OCI-LY3 (cell line): ENCODE results near the gene MAP3K7.

ENCODE experiments used
- H2AFZ ChIP-seq: fragments of 200-600, 300-600 bp; shearing (Covaris generic); 2 replicates; pipeline ENCODE4 v1.6.0; 2014; ENCODE audit warnings: antibody characterized with exemption, low read depth, low read length
- H3K27ac ChIP-seq: fragments of 200-600, 300-600 bp; sonication (generic); 2 replicates; pipeline ENCODE4 v1.5.1; 2014; ENCODE audit warnings: mild to moderate bottlenecking, low read length, moderate library complexity, mixed read lengths
- H3K27me3 ChIP-seq: fragments of 200-600, 300-600 bp; sonication (generic); 2 replicates; pipeline ENCODE4 v1.6.1; 2014; ENCODE audit warnings: low read depth, low read length, mixed read lengths
- H3K36me3 ChIP-seq: fragments of 200-600, 300-600 bp; sonication (generic); replicated peaks from 2 replicates; pipeline ENCODE3; 2014; ENCODE audit warnings: low read depth, low read length, mixed read lengths
- H3K4me1 ChIP-seq: fragments of 300-600, 200-600 bp; sonication (generic); 2 replicates; pipeline ENCODE4 v1.6.1; 2014; ENCODE audit warnings: low read length, mixed read lengths
- H3K4me2 ChIP-seq: fragments of 200-600, 300-600 bp; sonication (generic); 2 replicates; pipeline ENCODE4 v1.6.1; 2014; ENCODE audit warnings: low read length, mixed read lengths
- H3K4me3 ChIP-seq: fragments of 300-600, 200-600 bp; sonication (generic); 2 replicates; pipeline ENCODE4 v1.5.1; 2014; ENCODE audit warnings: antibody characterized with exemption, mild to moderate bottlenecking, low read length, moderate library complexity
- H3K79me2 ChIP-seq: fragments of 300-600, 200-600 bp; shearing (Covaris generic); 2 replicates; pipeline ENCODE4 v1.6.1; 2014; ENCODE audit warnings: mild to moderate bottlenecking, low read length, mixed read lengths
- H3K9ac ChIP-seq: fragments of 300-600, 200-600 bp; shearing (Covaris generic); 2 replicates; pipeline ENCODE4 v1.6.0; 2014; ENCODE audit warnings: mild to moderate bottlenecking, low read length, moderate library complexity
- H3K9me3 ChIP-seq: fragments of 200-600, 300-600 bp; shearing (Covaris generic); 2 replicates; pipeline ENCODE4 v1.6.1; 2014; ENCODE audit warnings: low read length, mixed read lengths; ENCODE audit not compliant: insufficient read depth
- H4K20me1 ChIP-seq: fragments of 200-600, 300-600 bp; sonication (generic); 2 replicates; pipeline ENCODE4 v1.6.1; 2016; ENCODE audit warnings: low read length, mixed read lengths; ENCODE audit not compliant: insufficient read depth
- EZH2phosphoT487 ChIP-seq: fragments of 200-600 bp; shearing (Covaris generic); IDR thresholded peaks from 2 replicates; pipeline ENCODE4 v1.6.1; 2018; ENCODE audit warnings: antibody characterized with exemption, mixed run types, low read depth
- TF ChIP-seq, protein P1 (sequence below): fragments of 200-600, 300-600 bp; sonication (generic); IDR thresholded peaks from 2 replicates; pipeline ENCODE4 v1.5.1; 2014; ENCODE audit warnings: antibody characterized with exemption, low read length, low read depth

The MAP3K7 gene

DNA sequence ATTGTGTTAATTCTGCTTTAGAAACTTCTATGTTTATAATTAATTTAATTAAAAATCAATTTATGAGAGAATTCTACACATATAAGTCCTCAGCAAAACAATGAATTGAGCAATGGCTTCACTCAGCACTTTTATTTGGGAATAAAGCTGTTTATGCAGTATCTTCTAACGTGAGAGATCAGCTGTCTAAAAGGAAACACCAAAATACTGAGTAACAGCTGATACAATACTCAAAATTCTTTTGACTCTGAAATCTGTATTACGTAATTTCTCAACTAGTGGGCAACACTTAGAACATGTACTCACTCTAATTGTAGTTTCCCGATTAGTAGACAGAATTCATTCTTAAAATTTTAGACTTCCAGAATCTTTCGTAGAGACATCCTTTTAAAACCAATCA is 49.8 kb downstream of the MAP3K7 start:
- Histone ChIP-seq H3K9me3 (no peaks in the 10 kb centered on the region), H2AFZ (no peak overlapping the region), H3K27ac (no peak overlapping the region), H4K20me1 (no peaks in the 10 kb centered on the region), H3K79me2 (no peaks in the 10 kb centered on the region), H3K4me2 (no peak overlapping the region), H3K4me1 (peaks cover 12% of the 10 kb centered on the region), H3K9ac (no peak overlapping the region), H3K4me3 (no peak overlapping the region), H3K36me3 (peaks cover 3% of the 10 kb centered on the region), H3K27me3 (no peaks in the 10 kb centered on the region)
- TF ChIP-seq EZH2phosphoT487, result no peak
- TF ChIP-seq, protein P1, sequence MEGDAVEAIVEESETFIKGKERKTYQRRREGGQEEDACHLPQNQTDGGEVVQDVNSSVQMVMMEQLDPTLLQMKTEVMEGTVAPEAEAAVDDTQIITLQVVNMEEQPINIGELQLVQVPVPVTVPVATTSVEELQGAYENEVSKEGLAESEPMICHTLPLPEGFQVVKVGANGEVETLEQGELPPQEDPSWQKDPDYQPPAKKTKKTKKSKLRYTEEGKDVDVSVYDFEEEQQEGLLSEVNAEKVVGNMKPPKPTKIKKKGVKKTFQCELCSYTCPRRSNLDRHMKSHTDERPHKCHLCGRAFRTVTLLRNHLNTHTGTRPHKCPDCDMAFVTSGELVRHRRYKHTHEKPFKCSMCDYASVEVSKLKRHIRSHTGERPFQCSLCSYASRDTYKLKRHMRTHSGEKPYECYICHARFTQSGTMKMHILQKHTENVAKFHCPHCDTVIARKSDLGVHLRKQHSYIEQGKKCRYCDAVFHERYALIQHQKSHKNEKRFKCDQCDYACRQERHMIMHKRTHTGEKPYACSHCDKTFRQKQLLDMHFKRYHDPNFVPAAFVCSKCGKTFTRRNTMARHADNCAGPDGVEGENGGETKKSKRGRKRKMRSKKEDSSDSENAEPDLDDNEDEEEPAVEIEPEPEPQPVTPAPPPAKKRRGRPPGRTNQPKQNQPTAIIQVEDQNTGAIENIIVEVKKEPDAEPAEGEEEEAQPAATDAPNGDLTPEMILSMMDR, result no peak

DNA sequence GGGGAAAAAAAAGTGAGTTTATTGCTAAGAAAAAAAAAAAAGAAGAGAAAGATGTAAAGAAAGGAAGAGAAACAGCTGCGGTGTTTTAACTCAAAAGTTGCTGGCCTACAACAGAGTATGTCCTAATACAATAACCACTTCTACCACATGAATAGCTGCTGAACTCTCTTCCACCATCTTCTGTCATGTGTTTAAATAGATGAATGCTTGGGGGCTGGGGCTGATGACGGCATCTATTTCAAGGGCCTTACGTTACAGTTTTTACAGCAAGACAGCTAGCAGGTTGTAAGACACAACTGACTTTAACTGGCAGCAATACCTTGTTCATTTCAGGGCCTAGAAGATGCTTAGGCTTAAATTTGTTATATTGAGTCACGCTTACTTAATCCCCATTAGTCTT is 50.4 kb downstream of the MAP3K7 start:
- Histone ChIP-seq H3K4me3 (no peak overlapping the region), H3K4me1 (peaks cover 12% of the 10 kb centered on the region), H3K27ac (no peak overlapping the region), H3K27me3 (no peaks in the 10 kb centered on the region), H2AFZ (no peak overlapping the region), H3K36me3 (peaks cover 3% of the 10 kb centered on the region), H3K4me2 (no peak overlapping the region), H4K20me1 (no peaks in the 10 kb centered on the region), H3K79me2 (no peaks in the 10 kb centered on the region), H3K9me3 (no peaks in the 10 kb centered on the region), H3K9ac (no peak overlapping the region)
- TF ChIP-seq, protein P1, result no peak
- no peak for TF ChIP-seq EZH2phosphoT487

DNA sequence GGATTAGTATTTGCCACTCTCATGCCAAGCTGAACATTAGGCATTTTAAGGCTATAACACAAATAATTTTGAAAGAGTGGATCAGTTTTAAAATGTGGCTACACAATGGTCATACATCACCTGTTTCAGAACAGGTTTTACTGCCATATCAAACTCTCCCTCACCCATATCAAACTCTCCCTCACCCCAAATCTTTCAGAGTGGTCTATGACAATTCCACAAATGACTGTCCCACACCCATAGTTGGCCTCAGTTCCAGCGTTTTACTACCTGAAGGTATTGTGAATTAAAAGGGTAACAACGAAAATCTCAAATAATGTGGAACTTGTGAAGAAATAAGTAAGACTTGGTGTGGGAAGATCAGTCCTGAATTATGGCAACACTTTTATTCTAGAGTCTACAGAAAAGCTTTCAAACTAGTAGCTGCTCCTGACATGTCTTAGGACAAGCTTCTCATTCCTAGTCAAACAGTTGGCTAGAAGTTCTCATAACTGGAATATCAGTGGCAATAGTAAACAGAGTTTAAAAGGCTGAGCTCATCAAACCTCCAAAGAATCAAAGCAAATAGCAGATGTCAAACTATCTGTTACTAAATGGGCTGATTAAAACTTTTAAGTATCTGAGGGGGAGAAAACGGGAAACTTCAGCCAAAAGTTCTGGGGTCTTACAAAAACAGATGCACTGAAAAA is 52.4 kb downstream of the MAP3K7 start:
- no peak for TF ChIP-seq EZH2phosphoT487
- TF ChIP-seq, protein P1, result no peak
- H2AFZ ChIP-seq, result no peak overlapping the region
- H3K36me3 ChIP-seq, result peaks cover 3% of the 10 kb centered on the region

DNA sequence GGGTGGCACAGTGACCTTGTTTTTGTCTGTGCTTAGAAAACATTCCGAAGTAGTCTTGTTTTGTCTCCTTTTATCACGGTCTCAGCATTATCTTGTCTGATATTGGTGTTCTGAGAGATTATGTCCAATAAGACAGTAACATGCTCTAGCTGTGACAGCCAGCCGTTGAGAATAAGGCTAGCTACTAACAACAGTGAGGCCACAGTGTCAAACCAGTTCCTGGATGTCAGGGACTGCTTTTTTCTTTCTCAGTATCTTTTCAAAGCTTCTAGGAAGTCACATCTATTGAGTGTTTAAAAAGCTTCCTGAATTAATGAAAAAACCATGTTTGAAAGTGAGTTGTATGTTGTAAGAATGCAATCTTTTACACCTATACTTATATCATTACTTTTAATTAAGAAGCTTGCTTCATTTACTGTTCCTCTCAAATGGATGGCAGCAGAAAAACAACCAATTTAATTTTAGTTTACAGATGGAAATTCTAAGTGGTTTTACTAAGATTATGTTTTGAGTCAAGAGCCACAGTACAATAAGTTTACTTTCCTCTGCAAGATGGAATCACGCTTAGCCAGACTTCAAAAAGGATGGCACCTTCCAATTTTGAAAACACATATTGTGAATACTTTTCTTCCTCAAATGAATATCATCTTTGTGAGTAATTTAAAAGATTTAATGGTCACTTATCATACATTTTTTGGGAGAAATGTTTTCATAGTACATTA is 53.1 kb downstream of the MAP3K7 start:
- no peaks in the 10 kb centered on the region for H4K20me1 ChIP-seq
- no peak for TF ChIP-seq EZH2phosphoT487
- TF ChIP-seq, protein P1, result no peak
- H3K27me3 ChIP-seq, result no peaks in the 10 kb centered on the region
- H3K4me1 ChIP-seq, result peaks cover 12% of the 10 kb centered on the region
- no peak overlapping the region for H2AFZ ChIP-seq
- H3K79me2 ChIP-seq, result no peaks in the 10 kb centered on the region
- H3K27ac ChIP-seq, result no peak overlapping the region
- H3K36me3 ChIP-seq, result peaks cover 3% of the 10 kb centered on the region
- H3K9ac ChIP-seq, result no peak overlapping the region
- no peak overlapping the region for H3K4me3 ChIP-seq
- no peak overlapping the region for H3K4me2 ChIP-seq
- H3K9me3 ChIP-seq, result no peaks in the 10 kb centered on the region

More for the DNA sequence above, 52.4 kb downstream of the MAP3K7 start:
- no peak overlapping the region for H3K4me2 ChIP-seq
- peaks cover 12% of the 10 kb centered on the region for H3K4me1 ChIP-seq
- no peaks in the 10 kb centered on the region for H4K20me1 ChIP-seq
- no peak overlapping the region for H3K4me3 ChIP-seq
- H3K9ac ChIP-seq, result no peak overlapping the region
- no peaks in the 10 kb centered on the region for H3K27me3 ChIP-seq
- H3K9me3 ChIP-seq, result no peaks in the 10 kb centered on the region
- H3K27ac ChIP-seq, result no peak overlapping the region
- no peaks in the 10 kb centered on the region for H3K79me2 ChIP-seq
